Stimulated activated CD8-positive, alpha-beta memory T cell treated with anti-CD3 and anti-CD28 coated beads, Interleukin-2, amount 100 ng/mL, for 1 hour (primary cell): Measurements from ENCODE around the gene LIG1.

Experiments
- DNase-seq, 2 donors: peaks; one replicate each; pipeline ENCODE4 v3.0.0-alpha.2; 2020; ENCODE audit warnings: low read depth in 2 of 2

Gene LIG1

DNA sequence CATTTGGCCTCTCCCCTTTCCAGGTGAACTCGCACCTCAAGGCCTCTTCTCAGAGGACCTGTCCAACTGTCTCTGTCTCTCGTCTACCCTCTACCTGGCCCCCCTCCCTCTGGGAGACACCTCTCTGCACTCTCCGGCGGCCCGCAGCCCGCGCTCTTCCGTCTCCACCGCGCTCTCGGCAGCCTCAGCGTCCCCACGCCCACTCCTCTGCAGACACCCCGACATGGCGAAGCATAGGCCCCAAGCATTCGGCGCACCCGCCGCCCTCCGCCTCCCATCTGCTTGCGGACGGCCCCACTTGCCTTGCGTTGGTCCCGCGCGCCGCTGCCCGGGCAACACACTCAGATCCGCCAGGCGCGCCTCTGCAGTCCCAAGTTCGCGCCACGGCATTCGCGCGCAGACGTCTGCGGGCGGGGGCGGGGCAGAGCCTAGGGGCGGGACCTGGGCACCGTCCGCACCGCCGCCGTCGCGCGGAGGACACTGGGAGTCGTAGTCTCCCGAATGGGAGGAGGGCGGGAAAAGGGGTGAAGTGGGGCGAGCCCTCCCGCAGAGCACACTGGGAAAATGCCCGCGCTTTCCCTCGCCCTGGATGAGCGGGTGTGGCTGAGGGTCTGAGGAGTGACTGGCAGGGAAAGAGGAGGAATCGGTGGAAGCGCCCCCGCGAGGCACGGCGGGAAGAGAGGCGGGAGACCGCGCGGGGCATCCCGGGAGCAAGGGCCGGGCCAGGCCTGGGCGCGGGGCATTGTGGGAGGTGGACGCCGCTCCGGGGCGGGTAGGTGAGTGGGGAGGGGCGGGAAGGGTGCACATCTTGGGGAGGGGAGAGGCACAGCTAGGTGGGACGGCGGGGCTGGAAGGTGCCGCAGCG, at the start of gene LIG1, which contains the start of gene ZSWIM9:
Gene LIG1, minus strand, starts transcription at position 406 of the 865 bp plus-strand sequence. CDS start 4,778 bp downstream, outside the sequence.
Gene ZSWIM9, plus strand, starts transcription at position 742 of the 865 bp plus-strand sequence. CDS start 1,123 bp downstream, outside the sequence.
- DNase-seq, result peak; percentile 79 to 83

DNA sequence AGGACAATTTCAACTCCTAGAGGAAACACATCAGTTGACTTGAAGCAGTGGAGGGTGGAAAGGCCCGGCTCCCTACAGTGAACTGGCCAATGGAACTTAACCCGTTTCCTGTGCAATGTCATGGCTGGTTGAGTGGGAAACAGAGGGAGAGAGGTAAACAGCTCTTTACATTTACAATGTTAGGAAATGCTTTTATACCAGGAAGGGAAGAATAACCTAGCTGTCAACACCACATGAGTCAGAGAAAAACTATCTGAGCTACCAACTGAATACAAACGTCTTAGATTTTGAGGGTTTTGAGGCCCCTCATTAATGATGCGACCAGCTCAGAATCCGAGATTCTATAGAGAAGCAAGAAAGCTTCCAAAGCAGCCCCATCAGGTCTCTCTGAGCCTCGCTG, 48.9 kb upstream of the LIG1 start:
- no peak for DNase-seq

DNA sequence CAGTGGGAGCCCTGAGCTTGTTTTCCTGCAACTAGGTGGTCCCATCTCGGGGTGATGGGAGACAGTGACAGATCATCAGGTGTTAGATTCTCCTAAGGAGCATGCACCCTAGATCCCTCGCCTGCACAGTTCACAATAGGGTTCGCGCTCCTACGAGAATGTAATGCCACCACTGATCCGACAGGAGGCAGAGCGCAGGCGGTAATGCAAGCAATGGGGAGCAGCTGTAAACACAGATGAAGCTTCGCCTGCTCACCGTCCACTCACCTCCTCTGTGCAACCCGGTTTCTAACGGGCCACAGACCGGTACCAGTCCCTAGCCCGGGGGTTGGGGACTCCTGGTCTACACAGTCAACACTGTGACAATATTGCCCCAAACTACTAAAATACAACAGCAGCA, 46.8 kb upstream of the LIG1 start:
- no peak for DNase-seq

DNA sequence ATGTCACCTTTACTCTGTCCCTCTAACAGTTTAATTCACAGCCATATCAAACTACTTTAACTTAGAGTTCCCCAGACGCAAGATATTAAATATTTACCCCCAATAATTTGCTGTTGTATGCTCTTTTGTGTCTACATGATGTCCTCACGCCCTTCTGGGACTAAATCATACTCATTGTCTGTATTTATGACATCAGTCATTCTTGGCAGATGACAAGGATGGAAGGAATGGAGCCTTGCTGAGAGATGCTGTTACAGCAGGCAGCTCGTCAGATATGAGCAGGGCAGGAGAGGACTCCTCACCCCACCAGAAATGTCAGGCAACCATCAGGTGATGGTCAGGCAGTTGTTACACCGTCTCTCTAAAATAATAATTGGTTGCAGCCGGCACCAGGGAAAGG, 43.8 kb upstream of the LIG1 start:
- no peak for DNase-seq

DNA sequence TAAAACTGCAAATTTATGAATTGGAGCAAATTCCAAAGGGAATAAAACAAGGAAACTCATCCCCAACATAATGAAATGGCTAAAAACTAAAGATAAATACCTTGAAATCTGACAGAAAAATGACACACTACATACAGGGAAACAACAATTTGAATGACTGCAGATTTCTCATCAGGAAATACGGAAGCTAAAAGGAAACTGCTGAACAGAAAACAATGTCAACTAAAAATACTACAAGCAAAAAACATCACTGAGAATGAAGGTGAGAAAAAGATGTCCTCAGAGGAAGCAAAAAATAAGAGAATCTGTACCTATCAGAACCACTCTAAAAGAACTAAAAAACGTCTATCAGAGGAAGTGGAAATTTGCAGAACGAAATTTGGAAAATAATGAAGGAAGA, 39.9 kb upstream of the LIG1 start:
- DNase-seq, result no peak

DNA sequence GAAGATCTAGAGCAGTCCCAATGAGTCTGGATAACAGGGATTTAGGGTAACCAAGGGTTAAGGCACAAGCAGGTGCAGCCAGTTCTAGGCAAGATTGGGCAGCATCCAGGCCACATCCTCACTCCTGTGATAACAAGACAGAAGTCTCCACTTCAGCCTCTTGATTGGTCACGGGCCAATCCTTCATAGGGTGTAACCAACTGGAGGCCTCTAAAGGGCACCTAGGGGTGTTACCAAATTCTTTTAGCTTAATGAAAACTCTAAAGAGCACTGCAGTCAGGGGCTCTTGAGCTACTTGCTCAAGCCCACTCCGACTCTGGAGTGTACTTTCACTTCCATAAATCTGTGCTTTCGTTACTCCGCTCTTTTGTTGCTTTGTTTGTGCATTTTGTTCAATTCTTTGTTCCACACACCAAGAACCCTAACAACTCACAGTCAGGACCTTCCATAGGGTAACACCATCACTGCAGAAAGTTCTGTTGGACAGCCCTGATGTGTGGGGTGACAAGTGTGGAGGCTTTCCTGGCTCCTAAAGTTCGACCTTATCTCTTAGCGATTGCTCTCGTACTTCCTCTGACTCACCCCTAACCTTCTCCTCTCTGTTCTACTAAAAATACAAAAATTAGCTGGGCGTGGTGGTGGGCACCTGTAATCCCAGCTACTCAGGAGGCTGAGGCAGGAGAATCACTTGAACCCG, 36.4 kb upstream of the LIG1 start:
- DNase-seq, result no peak

DNA sequence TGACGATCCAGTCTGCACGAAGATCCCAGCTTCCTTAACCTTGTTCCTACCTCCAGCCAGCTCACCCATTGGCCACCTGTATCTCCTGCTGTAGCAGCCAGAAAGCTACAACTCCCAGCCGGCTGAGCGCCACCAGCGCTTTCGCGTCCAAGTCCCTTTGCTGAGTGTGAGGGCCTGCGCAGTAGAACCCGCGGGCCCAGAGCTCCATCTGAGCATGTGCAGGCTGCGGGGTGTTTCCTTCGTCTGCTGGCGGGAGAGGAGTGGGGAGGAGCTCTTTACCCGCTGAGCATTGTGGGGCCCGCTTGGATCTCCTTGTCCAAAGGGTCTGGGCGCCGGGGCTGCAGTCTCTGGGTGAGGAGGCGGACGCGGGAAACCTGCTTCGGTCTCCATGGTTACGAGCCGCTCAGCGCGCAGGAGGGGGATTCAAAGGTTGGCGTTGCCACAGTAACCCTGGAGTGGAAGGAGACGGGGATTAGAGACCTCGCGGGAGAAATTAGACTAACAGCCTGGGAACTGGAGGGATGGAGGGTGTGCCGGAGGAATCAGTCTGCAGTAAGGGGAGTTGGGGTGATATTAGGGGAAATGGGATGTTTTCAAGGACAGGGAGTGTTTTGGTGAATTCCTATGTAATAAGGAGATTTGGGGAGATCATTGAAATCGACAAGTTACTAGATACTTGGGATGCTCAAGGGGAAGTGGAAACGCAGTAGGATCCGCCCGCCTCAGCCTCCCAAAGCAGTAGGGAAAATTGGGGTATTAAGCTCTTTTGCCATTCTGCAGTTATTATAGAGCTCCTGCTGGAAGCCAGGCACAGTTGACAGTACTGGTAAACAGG, 33.9 kb upstream of the LIG1 start:
- DNase-seq, result peak; percentile 72 to 81

DNA sequence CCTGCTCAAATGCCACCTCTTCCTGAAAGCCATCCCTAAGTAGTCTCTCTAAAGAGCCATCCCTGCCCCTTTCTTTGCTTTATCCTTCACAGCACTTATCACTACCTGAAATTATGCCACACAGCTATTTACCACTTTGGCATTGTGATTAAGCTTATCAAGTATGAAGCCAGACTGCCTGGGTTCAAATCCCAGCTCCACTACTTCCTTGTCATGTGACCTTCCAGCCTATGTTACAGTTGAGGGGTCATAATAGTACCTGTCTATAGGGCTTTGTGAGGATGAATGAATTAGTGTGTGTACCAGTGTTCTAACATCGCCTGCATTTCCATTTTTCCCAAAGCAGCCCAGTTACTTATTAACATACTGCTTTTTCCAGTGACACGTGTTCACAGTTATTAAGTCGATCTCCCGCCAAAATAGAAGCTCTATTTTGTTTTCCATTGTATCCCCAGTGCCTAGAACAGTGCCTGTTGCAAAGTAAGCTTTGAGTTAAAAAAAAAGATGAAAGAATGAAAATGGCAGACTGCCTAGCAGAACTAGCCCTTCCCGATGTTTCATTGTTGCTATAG, 33.2 kb upstream of the LIG1 start:
- no peak for DNase-seq

DNA sequence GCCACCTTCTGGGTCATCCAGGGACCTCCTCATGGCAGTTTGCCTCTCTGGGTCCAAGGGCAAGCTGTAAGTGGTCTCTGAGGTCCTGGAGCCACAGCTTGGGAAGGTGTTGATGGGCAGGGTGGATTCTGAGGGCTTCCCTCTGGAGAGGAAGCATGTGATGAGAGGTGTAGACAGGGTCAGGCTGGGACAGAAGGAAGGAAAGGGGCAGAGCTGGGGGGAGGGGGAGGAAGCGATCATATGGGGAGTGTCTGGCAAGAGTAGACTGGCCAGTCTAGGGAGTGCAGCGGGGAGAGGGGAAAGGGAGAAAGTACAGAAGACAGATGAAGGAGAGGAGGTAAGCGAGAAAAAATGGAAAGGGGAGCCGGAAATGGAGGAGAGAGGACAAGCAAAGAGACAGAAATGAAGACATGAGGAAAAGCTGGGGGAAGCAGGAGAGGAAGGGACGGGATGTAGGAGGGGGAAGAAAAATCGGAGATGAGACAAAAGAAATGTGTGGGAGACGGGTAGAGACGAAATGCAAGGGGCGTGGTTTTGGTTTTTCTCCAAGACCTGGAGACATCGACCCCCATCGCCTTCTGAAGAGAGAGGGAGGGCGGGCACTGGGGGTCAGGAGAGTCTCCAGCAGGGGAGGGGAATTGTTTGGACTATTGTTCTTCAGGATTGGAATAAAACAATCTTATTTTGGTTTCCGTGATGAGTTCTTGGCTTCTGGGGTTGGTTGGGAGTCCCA, 27.0 kb upstream of the LIG1 start:
- no peak for DNase-seq

DNA sequence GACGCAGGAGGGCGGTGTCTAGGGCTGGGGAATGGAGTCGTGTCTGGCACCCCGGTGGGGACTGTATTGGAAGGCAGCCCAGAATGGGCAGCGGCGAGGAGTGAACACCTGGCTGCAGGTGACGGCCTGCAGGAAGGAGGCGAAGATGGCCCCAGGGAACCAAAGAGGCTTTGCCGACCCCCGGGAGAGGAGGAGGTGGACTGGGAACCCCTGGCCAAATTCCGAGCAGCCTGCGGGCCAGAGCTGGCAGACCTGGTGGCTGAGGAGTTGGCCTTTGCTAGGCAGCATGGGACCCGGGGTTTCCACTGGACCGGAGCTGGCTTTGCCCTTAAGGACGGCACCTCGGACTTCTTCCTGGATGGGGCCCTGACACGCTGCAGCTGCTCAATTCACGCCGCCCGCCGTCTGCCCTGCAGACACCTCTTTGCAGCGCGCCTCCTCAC, 26.2 kb upstream of the LIG1 start:
- DNase-seq, result no peak

DNA sequence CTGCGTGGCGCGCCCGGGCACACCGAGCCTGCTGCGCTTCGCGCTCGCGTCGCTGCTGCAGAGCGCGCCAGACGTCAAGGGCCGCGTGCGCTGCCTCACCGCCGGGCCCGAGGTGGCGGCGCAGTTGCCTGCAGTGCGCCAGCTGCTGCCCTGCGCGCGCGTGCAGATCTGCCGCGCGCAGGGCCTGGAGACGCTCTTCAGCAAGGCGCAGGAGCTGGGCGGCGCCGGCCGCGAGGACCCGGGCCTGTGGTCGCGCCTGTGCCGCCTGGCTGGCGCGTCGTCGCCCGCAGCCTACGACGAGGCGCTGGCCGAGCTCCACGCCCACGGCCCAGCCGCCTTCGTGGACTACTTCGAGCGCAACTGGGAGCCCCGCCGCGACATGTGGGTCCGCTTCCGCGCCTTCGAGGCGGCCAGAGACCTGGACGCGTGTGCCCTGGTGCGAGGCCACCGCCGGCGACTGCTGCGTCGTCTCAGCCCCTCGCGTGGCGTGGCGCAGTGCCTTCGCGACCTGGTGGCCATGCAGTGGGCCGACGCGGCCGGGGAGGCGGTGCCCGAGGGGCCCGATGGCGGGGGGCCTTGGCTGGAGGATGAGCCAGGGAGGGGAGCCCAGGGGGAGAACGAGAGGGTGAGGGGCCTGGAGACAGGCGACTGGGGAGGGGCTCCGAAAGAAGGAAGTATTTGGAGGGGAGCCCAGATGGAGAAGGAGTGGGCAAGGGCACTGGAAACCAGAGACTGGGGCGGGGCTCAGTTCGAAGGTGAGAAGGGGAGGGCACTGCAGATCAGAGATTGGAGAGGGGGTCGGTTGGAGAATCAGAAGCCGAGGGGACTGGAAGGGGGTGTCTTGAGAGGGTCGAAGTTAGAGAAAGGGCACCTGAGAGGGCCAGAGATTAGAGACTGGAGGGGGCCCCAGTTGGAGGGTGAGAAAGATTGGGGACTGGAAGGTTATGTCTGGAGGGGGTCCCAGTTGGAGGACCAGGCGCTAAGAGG, 25.0 kb upstream of the LIG1 start:
- DNase-seq, result no peak

DNA sequence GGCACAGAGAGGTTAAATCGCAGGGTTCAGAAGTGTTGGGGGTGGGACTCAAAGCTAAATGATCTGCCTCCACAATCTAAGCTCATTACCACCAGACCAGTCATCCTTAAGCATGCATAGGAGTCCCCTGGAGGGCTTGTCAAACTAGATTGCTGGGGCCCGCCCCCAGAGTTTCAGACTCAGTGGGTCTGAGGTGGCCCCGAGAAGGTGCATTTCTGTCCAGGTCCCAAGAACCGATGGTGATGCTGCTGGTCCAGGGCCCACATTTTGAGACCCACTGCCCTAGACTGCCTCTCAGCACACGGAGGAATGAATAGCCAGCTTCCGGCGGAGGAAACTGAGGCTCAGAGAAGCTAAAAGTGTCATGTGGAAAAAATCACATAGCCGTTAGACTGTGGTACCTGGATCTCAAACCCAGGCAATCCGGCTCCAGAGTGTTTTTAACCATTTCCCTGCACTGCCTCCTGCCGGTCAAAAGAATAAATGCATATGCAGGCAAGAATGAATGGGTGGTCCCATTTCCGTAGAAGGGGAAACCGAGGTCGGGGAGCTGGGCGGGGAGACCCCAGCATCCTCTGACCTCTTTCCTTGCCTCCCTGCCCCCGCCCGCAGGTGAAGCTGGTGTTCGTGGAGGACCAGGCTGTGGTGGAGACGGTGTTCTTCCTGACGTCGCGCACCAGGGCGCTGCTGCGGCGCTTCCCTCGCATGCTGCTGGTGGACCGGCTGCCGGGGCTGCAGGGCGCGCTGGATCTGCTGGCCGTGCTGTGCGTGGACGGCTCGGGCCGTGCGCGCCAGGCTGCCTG, 24.1 kb upstream of the LIG1 start:
- DNase-seq, result no peak

DNA sequence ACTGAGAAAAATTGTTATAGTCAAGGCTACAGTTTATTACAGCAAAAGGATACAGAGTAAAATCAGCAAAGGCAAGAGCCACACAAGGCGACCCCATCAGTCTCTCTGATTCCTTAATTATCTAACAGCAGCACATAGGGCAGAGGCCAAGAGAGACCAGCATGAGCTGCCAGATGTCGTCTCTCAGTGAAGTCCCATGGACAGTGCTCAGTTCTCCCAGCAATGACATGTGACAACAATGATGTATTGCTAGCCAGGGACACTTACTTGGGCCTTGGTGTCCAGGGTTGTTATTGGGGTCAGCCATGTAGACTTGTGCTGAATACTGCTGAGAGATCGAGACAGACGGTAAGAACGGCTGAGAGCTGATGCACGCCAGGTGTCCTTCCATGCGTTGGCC, 22.6 kb upstream of the LIG1 start:
- DNase-seq, result no peak

DNA sequence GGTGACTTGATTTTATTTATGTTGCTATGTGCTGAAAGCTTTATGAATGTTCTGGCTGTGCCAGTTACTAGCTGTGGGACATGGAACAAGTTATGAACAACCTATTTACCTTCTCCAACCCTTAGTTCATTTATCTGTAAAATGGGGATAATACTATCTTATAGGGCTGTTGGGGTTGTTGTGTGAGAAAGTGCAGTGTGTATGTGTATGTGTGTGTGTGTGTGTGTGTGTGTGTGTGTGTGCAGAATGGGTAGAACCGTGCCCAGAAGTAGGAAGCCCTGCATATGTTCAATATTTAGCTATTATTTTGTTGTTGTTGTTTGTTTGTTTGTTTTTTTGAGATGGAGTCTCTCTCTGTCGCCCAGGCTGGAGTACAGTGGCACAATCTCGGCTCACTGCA, 20.7 kb upstream of the LIG1 start:
- no peak for DNase-seq

DNA sequence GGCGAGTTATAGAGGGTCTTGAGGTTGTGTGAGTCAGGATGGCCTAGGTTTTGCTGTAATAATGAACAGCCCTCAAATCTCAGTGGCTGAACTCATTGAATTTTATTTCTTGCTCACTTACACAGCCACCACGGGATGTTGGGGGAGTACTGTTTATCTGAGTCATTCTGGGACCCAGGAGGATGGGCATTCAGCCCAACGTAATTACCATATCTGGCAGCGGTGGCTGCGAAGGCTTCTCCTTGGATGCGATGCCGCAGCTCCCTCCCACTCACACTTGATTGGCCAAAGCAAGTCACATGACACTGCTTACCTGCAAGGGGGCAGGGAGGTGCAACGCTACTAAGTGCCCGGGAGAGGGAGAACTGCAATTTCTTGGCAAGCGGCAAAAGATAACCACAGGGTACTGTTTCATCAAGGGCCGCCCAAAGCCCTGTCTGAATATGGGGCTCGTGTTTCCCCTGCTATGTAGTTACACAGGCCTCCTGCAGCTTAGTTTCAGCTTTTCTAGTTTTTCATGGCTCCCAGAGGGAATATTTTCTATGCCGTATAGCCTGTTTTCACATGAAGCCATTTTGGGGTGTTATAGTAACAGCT, 20.2 kb upstream of the LIG1 start:
- DNase-seq, result peak; percentile 23 to 28

DNA sequence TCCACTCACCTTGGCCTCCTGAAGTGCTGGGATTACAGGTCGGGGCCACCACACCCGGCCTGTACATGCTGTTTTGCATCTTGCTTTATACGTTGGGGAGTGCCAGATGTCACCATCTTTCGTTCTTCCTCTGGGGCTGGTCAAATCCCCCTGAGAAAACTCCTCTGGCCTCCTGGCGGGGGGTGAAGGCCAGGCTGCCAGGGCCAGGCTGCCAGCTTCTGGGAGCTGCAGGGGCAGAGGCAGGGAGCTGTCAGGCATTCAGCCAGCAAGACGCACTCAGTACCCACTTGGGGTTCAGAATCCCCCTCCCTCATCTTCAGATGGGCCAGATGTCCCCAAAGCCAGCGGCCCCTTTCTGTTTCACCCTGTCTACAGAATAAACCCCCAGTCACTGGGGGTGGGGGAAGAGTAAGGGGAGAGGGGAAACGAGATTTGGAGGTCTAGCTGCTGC, 16.4 kb upstream of the LIG1 start:
- DNase-seq, result no peak

DNA sequence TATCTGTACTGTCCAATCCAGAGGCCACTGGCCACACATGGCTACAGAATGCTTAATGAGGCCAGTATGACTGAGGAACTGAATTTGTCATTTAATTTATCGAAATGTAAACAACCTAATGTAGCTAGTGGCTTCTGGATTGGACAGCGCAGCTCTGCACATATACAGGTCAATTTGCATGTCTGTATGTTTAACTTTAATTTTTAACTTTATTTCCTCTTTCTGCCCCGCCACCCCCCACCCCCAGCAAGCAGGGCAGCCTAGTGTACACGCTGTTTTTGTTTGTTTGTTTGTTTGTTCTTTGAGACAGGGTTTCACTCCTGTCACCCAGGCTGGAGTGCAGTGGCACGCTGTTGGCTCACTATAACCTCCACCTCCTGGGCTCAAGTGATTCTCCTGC, 15.9 kb upstream of the LIG1 start:
- no peak for DNase-seq

DNA sequence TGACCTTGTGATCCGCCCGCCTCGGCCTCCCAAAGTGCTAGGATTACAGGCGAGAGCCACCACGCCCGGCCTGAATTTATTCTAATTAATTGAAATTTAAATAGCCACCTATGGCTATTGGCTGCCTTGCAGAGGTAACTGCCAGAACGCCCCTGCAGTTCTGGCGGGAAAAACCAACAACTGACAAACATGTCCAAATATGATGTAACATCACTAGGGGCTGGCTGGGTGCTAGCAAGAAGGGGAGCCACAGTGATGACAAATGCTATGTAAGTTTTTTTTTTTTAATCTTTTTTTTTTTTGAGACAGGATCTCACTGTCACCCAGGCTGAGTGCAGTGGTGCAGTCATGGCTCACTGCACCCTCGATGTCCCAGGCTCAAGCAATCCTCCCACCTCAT, 13.2 kb upstream of the LIG1 start:
- DNase-seq, result no peak
